HCT116 (cell line): ENCODE data around the gene PIK3R4. TPM values are rescaled to one million over a fixed set of nuclear protein-coding genes. Genes with fewer than 3 reads are reported as not detected.

Experiments
- ATAC-seq: fragments of 200-7000 bp; cut with Tn5 transposase; 2 replicates; pipeline ENCODE4 v1.9.1; 2020; ENCODE audit warnings: mild to moderate bottlenecking, moderate library complexity
- BruUV-seq: library from RNA; stranded (reverse); fragments of 400-500 nt; replicated peaks from 2 replicates; lab custom pipeline; 2021; lab: Mats Ljungman, UMichigan
- CTCF ChIA-PET: fragments of 300-600 bp; sonication (Branson Sonifier 250); formaldehyde crosslinking; loops from one replicate; lab custom pipeline; 2021; ENCODE audit warnings: antibody characterized with exemption; lab: Charles Lee
- POLR2A ChIA-PET: fragments of 300-600, 350-600 bp; sonication (Branson Sonifier 250); formaldehyde crosslinking; loops from one replicate; lab custom pipeline; 2021; ENCODE audit warnings: antibody characterized with exemption; lab: Charles Lee
- RAD21 ChIA-PET, 2 experiments: fragments of 300-600 bp; sonication (Branson Sonifier 250); formaldehyde crosslinking; loops; one replicate each; lab custom pipeline; 2023; ENCODE audit warnings: low total read pairs in 2 of 2; ENCODE audit not compliant: uncharacterized antibody in 2 of 2, unreplicated experiment in 2 of 2, low non-redundant PET in 1 of 2; lab: Charles Lee
- DNase-seq: peaks from one replicate; pipeline ENCODE4 v3.0.0-alpha.2; 2010; ENCODE audit warnings: low read depth, low spot score
- H2AFZ ChIP-seq: fragments of 200-600 bp; shearing (Covaris generic), sonication (generic); 2 replicates; pipeline ENCODE4 v1.6.1; 2017; ENCODE audit warnings: low read depth, mixed run types, mixed read lengths, antibody characterized with exemption, low read length; ENCODE audit not compliant: poor library complexity, severe bottlenecking
- H3K27ac ChIP-seq: 2 replicates; pipeline ENCODE4 v1.5.1; 2012; ENCODE audit warnings: low read depth, low read length
- H3K27me3 ChIP-seq: fragments of 200-600 bp; sonication (generic); 2 replicates; pipeline ENCODE4 v1.6.1; 2016; ENCODE audit warnings: mixed run types, low read length, mixed read lengths; ENCODE audit not compliant: insufficient read depth
- H3K36me3 ChIP-seq, 2 experiments: fragments of 200-500 bp in 1 of 2; fragments of 200-600 bp in 1 of 2; sonication (Bioruptor generic) in 1 of 2; sonication (generic) in 1 of 2; 2 replicates each; pipeline versions ENCODE4 v1.5.1 to v1.6.1; 2014 to 2016; ENCODE audit warnings: low read length in 2 of 2, inconsistent platforms in 1 of 2, mixed read lengths in 1 of 2, mixed run types in 1 of 2; ENCODE audit not compliant: insufficient read depth in 2 of 2, control insufficient read depth in 1 of 2
- H3K4me1 ChIP-seq, 2 experiments: fragments of 200-600 bp in 1 of 2; sonication (generic) in 1 of 2; 2 replicates each; pipeline versions ENCODE4 v1.5.1 to v1.6.1; 2012 to 2017; ENCODE audit warnings: low read length in 2 of 2, inconsistent platforms in 1 of 2, mild to moderate bottlenecking in 1 of 2, mixed read lengths in 1 of 2, mixed run types in 1 of 2, moderate library complexity in 1 of 2; ENCODE audit not compliant: insufficient read depth in 2 of 2, control insufficient read depth in 1 of 2
- H3K4me2 ChIP-seq: fragments of 200-600 bp; sonication (generic); 2 replicates; pipeline ENCODE4 v1.6.1; 2017; ENCODE audit warnings: mixed run types, low read length, mixed read lengths
- H3K4me3 ChIP-seq, 2 experiments: fragments of 200-600 bp in 1 of 2; sonication (generic) in 1 of 2; replicated peaks in 1 of 2; 2 replicates each; pipeline ENCODE4 v1.5.1; 2011 to 2016; ENCODE audit warnings: low read length in 2 of 2, control low read depth in 1 of 2, low read depth in 1 of 2, mild to moderate bottlenecking in 1 of 2, mixed read lengths in 1 of 2, mixed run types in 1 of 2
- H3K79me2 ChIP-seq: fragments of 200-600 bp; sonication (generic); 2 replicates; pipeline ENCODE4 v1.6.1; 2017; ENCODE audit warnings: mild to moderate bottlenecking, mixed run types, low read length, moderate library complexity, mixed read lengths; ENCODE audit not compliant: insufficient read depth
- H3K9ac ChIP-seq: fragments of 200-600 bp; sonication (generic); 2 replicates; pipeline ENCODE4 v1.6.1; 2016; ENCODE audit warnings: low read length, mixed read lengths
- H3K9me2 ChIP-seq: fragments of 200-600 bp; sonication (generic), shearing (Covaris generic); 2 replicates; pipeline ENCODE4 v1.6.1; 2017; ENCODE audit warnings: mixed run types, mild to moderate bottlenecking, moderate library complexity; ENCODE audit not compliant: insufficient read depth
- H3K9me3 ChIP-seq, 2 experiments: fragments of 200-500 bp in 1 of 2; fragments of 200-600 bp in 1 of 2; sonication (Bioruptor generic) in 1 of 2; sonication (generic) in 1 of 2; 2 replicates each; pipeline ENCODE4 v1.6.1; 2014 to 2017; ENCODE audit warnings: low read length in 2 of 2, mixed read lengths in 2 of 2, inconsistent platforms in 1 of 2, low read depth in 1 of 2, mild to moderate bottlenecking in 1 of 2, mixed run types in 1 of 2, moderate library complexity in 1 of 2; ENCODE audit not compliant: control insufficient read depth in 1 of 2, insufficient read depth in 1 of 2
- H4K20me1 ChIP-seq: fragments of 200-600 bp; sonication (generic), shearing (Covaris generic); 2 replicates; pipeline ENCODE4 v1.6.1; 2017; ENCODE audit warnings: mixed run types, mild to moderate bottlenecking, moderate library complexity; ENCODE audit not compliant: insufficient read depth
- CBX3 ChIP-seq: IDR thresholded peaks from 2 replicates; pipeline ENCODE4 v1.6.1; 2012; ENCODE audit warnings: low read depth
- CEBPB ChIP-seq: IDR thresholded peaks from 2 replicates; pipeline ENCODE4 v1.6.1; 2012; ENCODE audit warnings: low read depth
- ELF1 ChIP-seq: IDR thresholded peaks from 2 replicates; pipeline ENCODE4 v1.6.1; 2012; ENCODE audit warnings: low read depth, borderline replicate concordance
- EZH2 ChIP-seq: fragments of 200-600 bp; sonication (generic); IDR thresholded peaks from 2 replicates; pipeline ENCODE4 v1.6.1; 2017; ENCODE audit warnings: antibody characterized with exemption, mixed run types
- EZH2phosphoT487 ChIP-seq: fragments of 200-600 bp; IDR thresholded peaks from 2 replicates; pipeline ENCODE4 v1.6.1; 2018; ENCODE audit warnings: antibody characterized with exemption, borderline replicate concordance
- FOSL1 ChIP-seq: IDR thresholded peaks from 2 replicates; pipeline ENCODE4 v1.6.1; 2012; ENCODE audit warnings: low read depth
- MAX ChIP-seq: IDR thresholded peaks from 2 replicates; pipeline ENCODE4 v1.6.1; 2012
- POLR2A ChIP-seq: IDR thresholded peaks from 2 replicates; pipeline ENCODE4 v1.7.0; 2011; ENCODE audit warnings: borderline replicate concordance; ENCODE audit not compliant: insufficient read depth, insufficient read length; ENCODE audit errors: extremely low read depth
- RAD21 ChIP-seq: IDR thresholded peaks from 2 replicates; pipeline ENCODE4 v1.6.1; 2012; ENCODE audit warnings: low read depth, mild to moderate bottlenecking
- SRF ChIP-seq: IDR thresholded peaks from 2 replicates; pipeline ENCODE4 v1.6.1; 2012; ENCODE audit warnings: low read depth
- intact Hi-C: fragments of 100-400 bp; cut with micrococcal nuclease; formaldehyde crosslinking; loops from 2 replicates; pipeline ENCODE4 v1.10.0; 2022
- total RNA-seq: library from RNA; stranded (reverse); gene quantifications from one replicate; pipeline ENCODE4 v1.2.1, GENCODE V29; 2021; ENCODE audit not compliant: unreplicated experiment
- TF ChIP-seq, protein P1 (sequence below): IDR thresholded peaks from 2 replicates; pipeline ENCODE4 v1.6.1; 2012
- TF ChIP-seq, protein P2 (sequence below): IDR thresholded peaks from 2 replicates; pipeline ENCODE4 v1.6.1; 2012; ENCODE audit warnings: low read depth

The PIK3R4 gene
- total RNA-seq, 1 experiment from 2014 or later = 23.5 TPM

- DNase-seq (no peak), ATAC-seq (no peak)
- Histone ChIP-seq H4K20me1 (no peaks in the 10 kb centered on the region), H3K4me1 (peaks cover 2 to 12% of the 10 kb centered on the region in 2 experiments; a peak in 2 of 4 replicates), H3K79me2 (peaks cover 79% of the 10 kb centered on the region), H3K9me2 (no peaks in the 10 kb centered on the region), H3K27ac (no peak overlapping the region), H2AFZ (no peak overlapping the region), H3K4me2 (no peak overlapping the region), H3K9me3 (no peaks in the 10 kb centered on the region), H3K36me3 (peaks cover 0 to 7% of the 10 kb centered on the region in 2 experiments; a peak in 1 of 4 replicates), H3K9ac (no peak overlapping the region), H3K4me3 (no peak overlapping the region), H3K27me3 (no peaks in the 10 kb centered on the region)
- ChIA-PET RAD21 (no interaction called here), CTCF (no interaction called here), POLR2A (no interaction called here)
- TF ChIP-seq CBX3 (no peak), SRF (no peak)
- BruUV-seq = no TSS peak
- intact Hi-C loops = no loop called here
Measured at GRCh38 chr3:130743354-130743753, 3.3 kb downstream of the PIK3R4 start.

DNA sequence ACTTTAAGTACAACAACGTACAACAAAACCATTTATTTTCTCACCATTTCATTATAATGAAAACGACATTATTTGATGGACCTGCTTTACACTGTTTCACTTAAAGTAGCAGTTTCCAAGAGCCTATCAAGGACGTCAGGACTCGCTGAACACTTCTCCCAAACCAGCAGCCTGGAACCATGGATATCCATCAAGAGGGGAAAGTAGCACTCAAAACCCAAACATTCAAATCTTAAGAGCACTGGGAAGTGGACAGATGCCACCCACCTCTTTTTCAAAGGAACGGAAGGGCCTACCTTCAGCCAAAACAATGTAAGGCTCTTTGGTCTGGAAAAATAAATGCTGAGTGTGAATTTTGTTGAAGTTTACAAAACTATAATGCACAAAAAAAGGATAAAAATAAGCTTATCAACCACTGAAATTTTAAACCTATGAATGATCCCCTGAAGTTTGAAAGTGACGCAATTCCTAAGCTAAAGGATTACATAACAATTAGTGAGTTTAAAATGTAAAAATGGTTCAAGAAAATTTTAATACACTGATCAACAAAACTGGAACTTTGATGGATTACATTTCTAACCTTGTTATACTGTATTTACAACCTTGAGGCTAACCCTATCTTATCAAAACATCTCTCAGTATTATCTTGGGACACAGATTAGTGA lies 4.6 kb downstream of the PIK3R4 start:
- ChIA-PET RAD21 (no interaction called here), POLR2A (no interaction called here)
- Histone ChIP-seq H3K4me3 (no peak overlapping the region), H4K20me1 (no peaks in the 10 kb centered on the region), H3K9ac (no peak overlapping the region), H3K27me3 (no peaks in the 10 kb centered on the region), H3K9me3 (no peaks in the 10 kb centered on the region), H3K27ac (no peak overlapping the region)
- no peak for ATAC-seq
- TF ChIP-seq, protein P1, sequence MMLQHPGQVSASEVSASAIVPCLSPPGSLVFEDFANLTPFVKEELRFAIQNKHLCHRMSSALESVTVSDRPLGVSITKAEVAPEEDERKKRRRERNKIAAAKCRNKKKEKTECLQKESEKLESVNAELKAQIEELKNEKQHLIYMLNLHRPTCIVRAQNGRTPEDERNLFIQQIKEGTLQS = no peak
- TF ChIP-seq, protein P2, sequence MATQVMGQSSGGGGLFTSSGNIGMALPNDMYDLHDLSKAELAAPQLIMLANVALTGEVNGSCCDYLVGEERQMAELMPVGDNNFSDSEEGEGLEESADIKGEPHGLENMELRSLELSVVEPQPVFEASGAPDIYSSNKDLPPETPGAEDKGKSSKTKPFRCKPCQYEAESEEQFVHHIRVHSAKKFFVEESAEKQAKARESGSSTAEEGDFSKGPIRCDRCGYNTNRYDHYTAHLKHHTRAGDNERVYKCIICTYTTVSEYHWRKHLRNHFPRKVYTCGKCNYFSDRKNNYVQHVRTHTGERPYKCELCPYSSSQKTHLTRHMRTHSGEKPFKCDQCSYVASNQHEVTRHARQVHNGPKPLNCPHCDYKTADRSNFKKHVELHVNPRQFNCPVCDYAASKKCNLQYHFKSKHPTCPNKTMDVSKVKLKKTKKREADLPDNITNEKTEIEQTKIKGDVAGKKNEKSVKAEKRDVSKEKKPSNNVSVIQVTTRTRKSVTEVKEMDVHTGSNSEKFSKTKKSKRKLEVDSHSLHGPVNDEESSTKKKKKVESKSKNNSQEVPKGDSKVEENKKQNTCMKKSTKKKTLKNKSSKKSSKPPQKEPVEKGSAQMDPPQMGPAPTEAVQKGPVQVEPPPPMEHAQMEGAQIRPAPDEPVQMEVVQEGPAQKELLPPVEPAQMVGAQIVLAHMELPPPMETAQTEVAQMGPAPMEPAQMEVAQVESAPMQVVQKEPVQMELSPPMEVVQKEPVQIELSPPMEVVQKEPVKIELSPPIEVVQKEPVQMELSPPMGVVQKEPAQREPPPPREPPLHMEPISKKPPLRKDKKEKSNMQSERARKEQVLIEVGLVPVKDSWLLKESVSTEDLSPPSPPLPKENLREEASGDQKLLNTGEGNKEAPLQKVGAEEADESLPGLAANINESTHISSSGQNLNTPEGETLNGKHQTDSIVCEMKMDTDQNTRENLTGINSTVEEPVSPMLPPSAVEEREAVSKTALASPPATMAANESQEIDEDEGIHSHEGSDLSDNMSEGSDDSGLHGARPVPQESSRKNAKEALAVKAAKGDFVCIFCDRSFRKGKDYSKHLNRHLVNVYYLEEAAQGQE = no peak
- TF ChIP-seq FOSL1 (no peak), EZH2phosphoT487 (no peak), RAD21 (no peak), MAX (no peak), POLR2A (no peak), EZH2 (no peak), ELF1 (no peak), CEBPB (no peak)
- TF ChIP-seq, all 23 proteins: peak for 0
- Histone ChIP-seq H2AFZ (no peak overlapping the region), H3K36me3 (peaks cover 0 to 7% of the 10 kb centered on the region in 2 experiments; a peak in 1 of 4 replicates), H3K9me2 (no peaks in the 10 kb centered on the region), H3K4me2 (no peak overlapping the region), H3K4me1 (peaks cover 2 to 7% of the 10 kb centered on the region in 2 experiments; a peak in 2 of 4 replicates), H3K79me2 (peaks cover 92% of the 10 kb centered on the region)
- intact Hi-C loops = no loop called here
- BruUV-seq = no TSS peak
- no peak for DNase-seq
- CTCF ChIA-PET = no interaction called here
